ENCODE data around the gene FASTKD2.

The FASTKD2 gene

GRCh38 chr2:206840999-206841398 lies 75.6 kb downstream of the FASTKD2 start (continued):
- TF ChIP-seq ZNF175 (tag by site-specific recombination; IDR thresholded peaks at IDR 0.05) (no peak), ZNF274 (IDR thresholded peaks at IDR 0.05; ENCODE audit: low read length) (no peak), ZNF274 (tag by site-specific recombination; IDR thresholded peaks at IDR 0.05; ENCODE audit: borderline replicate concordance) (no peak), ZNF621 (tag by site-specific recombination; IDR thresholded peaks at IDR 0.05) (no peak), ZFP37 (tag by site-specific recombination; IDR thresholded peaks at IDR 0.05) (no peak), INSM2 (tag by site-specific recombination; IDR thresholded peaks at IDR 0.05) (no peak), ZBTB17 (tag by site-specific recombination; IDR thresholded peaks at IDR 0.05) (no peak), ZNF473 (tag by site-specific recombination; IDR thresholded peaks at IDR 0.05) (no peak), ZSCAN16 (tag by site-specific recombination; IDR thresholded peaks at IDR 0.05) (no peak), ZNF521 (tag by site-specific recombination; IDR thresholded peaks at IDR 0.05) (no peak), ZNF19 (tag by site-specific recombination; IDR thresholded peaks at IDR 0.05; ENCODE audit: low read depth) (no peak)
